C4-2B (cell line): ENCODE measurements around the gene RPL36A.

Source experiments
- H3K27ac ChIP-seq: fragments of 450-650 bp; 2 replicates; pipeline ENCODE4 v1.5.1; 2017
- ZFX ChIP-seq: fragments of 450-650 bp; IDR thresholded peaks from 2 replicates; pipeline ENCODE4 v1.6.1; 2017
- TF ChIP-seq, protein P1 (sequence below): fragments of 450-650 bp; conservative IDR thresholded peaks from 2 replicates; pipeline ENCODE4 v1.5.1; 2017; ENCODE audit warnings: mild to moderate bottlenecking

RPL36A gene

DNA sequence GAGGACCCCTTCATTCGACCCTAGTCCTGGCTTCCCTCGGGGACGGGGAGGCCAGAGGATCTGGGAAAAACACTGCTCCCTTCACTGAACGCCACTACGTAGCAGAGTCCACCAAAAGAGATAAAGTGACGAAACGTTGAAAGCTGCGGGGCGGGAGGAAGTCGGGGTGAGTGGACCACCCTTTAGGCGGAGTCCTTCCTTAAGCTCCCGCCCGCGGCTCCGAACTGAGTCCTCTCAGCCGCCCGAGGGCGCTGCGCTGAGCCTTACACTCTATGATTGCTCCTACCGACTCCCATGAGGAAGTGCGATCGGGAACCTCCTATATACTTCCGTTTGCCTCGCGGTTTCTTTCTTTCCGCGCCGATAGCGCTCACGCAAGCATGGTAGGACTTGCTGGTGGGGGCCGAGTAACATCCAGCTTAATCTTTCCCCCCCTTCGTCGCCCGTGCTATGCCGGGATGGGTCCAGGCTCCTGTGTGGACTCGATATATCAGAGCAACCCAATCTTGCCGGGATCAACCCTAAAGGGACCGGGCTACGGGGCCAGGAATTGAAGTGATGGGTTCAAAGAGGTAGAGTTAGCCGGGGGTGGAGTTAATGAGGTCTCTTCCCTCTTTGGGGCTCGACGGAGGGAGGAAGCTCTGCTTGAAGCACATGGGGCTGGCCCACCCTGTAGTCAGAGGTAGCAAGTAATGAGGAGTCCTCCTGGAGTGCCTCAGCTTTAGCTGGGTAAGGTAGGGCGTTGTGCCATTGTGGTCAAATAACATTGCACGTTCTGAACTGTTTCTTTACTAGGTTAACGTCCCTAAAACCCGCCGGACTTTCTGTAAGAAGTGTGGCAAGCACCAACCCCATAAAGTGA lies at the start of gene RPL36A:
TSS of gene RPL36A (plus strand) at position 348 of the 862 bp plus-strand sequence. CDS start at position 381, 33 bp downstream.
- no peak for TF ChIP-seq ZFX
- TF ChIP-seq, protein P1, sequence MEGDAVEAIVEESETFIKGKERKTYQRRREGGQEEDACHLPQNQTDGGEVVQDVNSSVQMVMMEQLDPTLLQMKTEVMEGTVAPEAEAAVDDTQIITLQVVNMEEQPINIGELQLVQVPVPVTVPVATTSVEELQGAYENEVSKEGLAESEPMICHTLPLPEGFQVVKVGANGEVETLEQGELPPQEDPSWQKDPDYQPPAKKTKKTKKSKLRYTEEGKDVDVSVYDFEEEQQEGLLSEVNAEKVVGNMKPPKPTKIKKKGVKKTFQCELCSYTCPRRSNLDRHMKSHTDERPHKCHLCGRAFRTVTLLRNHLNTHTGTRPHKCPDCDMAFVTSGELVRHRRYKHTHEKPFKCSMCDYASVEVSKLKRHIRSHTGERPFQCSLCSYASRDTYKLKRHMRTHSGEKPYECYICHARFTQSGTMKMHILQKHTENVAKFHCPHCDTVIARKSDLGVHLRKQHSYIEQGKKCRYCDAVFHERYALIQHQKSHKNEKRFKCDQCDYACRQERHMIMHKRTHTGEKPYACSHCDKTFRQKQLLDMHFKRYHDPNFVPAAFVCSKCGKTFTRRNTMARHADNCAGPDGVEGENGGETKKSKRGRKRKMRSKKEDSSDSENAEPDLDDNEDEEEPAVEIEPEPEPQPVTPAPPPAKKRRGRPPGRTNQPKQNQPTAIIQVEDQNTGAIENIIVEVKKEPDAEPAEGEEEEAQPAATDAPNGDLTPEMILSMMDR: peak; percentile 85
- H3K27ac ChIP-seq: peak within 1 kb of the TSS; percentile 87

DNA sequence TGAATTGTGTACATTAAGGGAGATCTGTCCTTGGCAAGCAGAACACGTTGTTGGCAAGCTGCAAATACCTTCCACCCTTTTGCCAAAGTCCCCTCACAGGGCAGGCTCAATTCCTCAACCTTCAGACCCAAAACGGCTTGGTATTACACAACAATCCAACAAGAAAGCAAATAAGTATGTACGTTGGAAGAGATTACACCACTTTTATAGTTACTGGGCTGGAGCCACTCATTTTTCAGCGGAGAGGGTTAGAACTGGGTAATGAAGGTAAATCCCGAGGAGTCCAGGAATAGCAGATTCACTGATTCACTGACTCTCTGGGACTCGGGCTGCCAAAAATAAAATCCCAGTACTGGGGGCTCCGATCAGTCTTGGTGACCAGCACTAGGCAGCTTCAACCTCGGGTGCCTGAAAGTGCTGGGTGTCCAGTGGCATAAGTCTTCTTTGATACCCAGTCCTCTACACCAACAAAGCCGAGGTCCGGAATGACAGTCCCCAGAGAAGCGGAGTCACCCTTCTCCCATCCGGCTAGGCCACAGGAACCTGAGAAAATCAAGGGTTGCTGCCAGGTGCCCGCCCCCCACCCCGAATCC lies 42.9 kb upstream of the RPL36A start:
- TF ChIP-seq, protein P1: no peak
- TF ChIP-seq ZFX: no peak
- peak overlapping the region; percentile 97 for H3K27ac ChIP-seq

DNA sequence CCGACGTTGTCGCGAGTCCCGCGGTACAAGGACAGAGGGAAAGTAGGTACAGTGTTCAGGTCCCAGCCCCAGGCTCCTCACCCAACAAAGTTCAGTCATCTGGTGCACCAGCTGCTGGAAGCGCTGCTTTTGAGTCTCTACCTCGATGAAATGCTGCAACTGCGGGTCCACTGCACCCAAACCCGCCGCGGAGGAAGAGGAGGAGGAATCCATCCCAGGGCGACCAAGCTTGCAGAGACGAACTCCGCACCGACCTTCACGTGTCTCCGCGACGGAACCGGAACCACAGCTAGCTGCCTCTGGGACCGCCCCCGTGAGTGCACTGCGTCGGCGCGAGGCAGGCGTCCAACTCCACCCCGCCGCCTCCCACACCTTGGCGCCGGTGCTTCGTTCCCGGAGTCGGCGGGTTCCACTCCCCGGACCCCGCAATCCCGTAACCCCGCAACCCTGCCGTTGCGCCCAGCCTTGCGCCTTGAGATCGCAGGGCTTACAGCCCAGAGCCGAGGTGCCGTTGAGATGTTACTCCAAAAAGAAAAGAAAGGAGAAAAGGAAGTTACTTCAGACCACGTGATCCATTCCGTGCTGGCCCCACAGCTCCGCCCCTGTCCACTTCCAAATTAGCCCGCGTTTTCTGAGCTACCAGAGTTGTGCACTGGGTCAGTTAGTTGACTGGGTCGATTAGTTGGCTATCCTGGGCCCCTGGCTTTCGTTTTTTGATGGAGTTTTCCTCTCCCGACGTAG lies 42.2 kb upstream of the RPL36A start, which contains the start of gene TIMM8A:
TSS of gene TIMM8A (minus strand) at position 291 of the 741 bp plus-strand sequence. CDS start at position 213, 78 bp downstream.
- peak within 1 kb of the TSS; percentile 97 for H3K27ac ChIP-seq
- TF ChIP-seq ZFX: no peak
- TF ChIP-seq, protein P1: no peak

DNA sequence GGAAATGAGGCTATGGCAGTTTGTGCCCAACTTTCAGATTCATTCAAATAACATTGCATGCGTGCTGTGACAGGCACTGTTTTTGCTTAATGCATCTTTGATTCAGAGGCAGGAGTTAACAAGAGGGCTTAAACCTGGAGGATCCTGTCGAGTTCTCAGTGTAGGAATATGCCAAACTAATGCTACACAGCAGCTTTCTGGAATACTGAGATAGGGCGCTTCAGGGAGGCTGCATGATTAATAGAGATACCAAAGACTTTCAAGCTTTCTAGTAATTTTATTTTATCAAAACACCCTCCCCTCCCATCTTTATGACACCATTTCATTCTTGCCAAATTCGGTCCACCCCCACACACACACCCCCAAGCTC lies 41.6 kb upstream of the RPL36A start:
- no peak for TF ChIP-seq ZFX
- TF ChIP-seq, protein P1: no peak
- H3K27ac ChIP-seq: peak overlapping the region; percentile 97

DNA sequence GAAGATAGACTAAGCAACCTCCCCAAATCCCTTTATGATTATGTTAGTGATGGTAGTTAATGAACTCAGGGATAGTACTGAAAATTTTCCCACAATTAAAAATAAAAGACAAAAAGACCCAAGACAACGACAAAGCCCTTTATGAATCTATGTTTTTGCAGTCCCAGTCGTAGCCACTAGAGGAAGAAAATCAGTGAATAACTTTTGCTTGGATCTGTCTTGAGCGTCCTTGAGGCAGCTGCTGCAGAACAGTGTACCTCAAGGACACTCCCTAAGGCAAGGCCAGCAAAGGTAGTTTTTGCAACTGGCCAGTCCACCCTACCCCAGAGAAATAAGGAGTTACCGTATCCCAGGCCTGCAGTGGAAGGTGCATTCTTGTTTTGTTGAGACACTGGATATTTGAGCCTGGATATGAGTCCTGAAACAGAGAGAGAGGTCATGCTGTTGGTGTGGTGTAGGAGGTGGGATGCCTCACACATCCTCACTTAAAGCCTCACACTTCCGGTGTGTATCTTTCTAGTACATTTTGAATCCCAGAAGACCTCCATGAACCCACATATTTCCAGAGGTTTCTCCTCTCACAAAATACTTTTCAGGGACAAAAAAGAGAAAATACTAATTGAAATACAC lies 33.5 kb upstream of the RPL36A start:
- no peak overlapping the region for H3K27ac ChIP-seq
- TF ChIP-seq ZFX: no peak
- TF ChIP-seq, protein P1: peak; percentile 49

DNA sequence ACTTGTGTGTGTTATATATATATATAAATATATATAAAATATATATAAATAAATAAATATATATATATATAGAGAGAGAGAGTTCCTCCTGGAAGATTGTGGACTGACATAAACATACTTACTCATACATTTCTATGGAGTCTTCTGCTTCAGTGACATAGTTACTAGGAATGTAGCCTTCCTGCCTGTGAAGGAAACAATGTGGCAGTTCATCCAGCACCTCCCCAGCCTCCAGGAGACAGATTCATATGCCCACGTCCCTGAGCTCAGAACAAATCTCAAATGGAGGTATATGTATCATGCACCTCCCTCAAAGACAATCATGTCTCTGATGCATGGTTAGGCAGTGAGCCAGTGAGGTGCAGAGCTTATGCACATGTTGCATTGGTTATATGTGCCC lies 30.8 kb upstream of the RPL36A start:
- H3K27ac ChIP-seq: no peak overlapping the region
- TF ChIP-seq, protein P1: no peak
- no peak for TF ChIP-seq ZFX
